SU-DHL-6 (cell line): ENCODE measurements around the gene DOCK9.
"Not testable (repeated sequence)": the region's sequence is repeated elsewhere in the genome, so short reads cannot be mapped to it uniquely, and the experiment has no call there.

Experiments
- H2AFZ ChIP-seq: fragments of 200-600 bp; sonication (generic); 2 replicates; pipeline ENCODE4 v1.6.1; 2014; ENCODE audit warnings: low read depth, mild to moderate bottlenecking, moderate library complexity, mixed read lengths, antibody characterized with exemption, low read length; ENCODE audit not compliant: severe bottlenecking
- H3F3A ChIP-seq: fragments of 200-600 bp; shearing (Covaris generic); 2 replicates; pipeline ENCODE4 v1.6.0; 2016; ENCODE audit warnings: antibody characterized with exemption, mild to moderate bottlenecking; ENCODE audit not compliant: insufficient read depth
- H3K27ac ChIP-seq: fragments of 200-600 bp; sonication (generic); 2 replicates; pipeline ENCODE4 v1.5.1; 2016; ENCODE audit warnings: low read depth, mild to moderate bottlenecking, low read length, moderate library complexity, mixed read lengths
- H3K27me3 ChIP-seq: fragments of 200-600 bp; sonication (generic), shearing (Covaris generic); 2 replicates; pipeline ENCODE4 v1.6.0; 2014; ENCODE audit warnings: mild to moderate bottlenecking, low read length
- H3K36me3 ChIP-seq: fragments of 200-600 bp; sonication (generic); 2 replicates; pipeline ENCODE4 v1.6.1; 2014; ENCODE audit warnings: mild to moderate bottlenecking, low read length, mixed read lengths
- H3K4me2 ChIP-seq: fragments of 300-600, 200-600 bp; shearing (Covaris generic), sonication (generic); 2 replicates; pipeline ENCODE4 v1.6.0; 2014; ENCODE audit warnings: low read length, low read depth, mild to moderate bottlenecking; ENCODE audit not compliant: poor library complexity, severe bottlenecking
- H3K4me3 ChIP-seq: fragments of 200-600 bp; sonication (generic); 2 replicates; pipeline ENCODE4 v1.5.1; 2014; ENCODE audit warnings: antibody characterized with exemption, low read length, mild to moderate bottlenecking, mixed read lengths; ENCODE audit not compliant: insufficient read depth, poor library complexity, severe bottlenecking
- H3K79me2 ChIP-seq: fragments of 200-600 bp; sonication (generic); 2 replicates; pipeline ENCODE4 v1.6.1; 2014; ENCODE audit warnings: mild to moderate bottlenecking, low read length, moderate library complexity; ENCODE audit not compliant: insufficient read depth
- H3K9ac ChIP-seq: fragments of 200-600 bp; sonication (generic); 2 replicates; pipeline ENCODE4 v1.7.0; 2014; ENCODE audit warnings: mild to moderate bottlenecking, low read length
- H3K9me2 ChIP-seq: fragments of 200-600 bp; sonication (generic); replicated peaks from 2 replicates; pipeline ENCODE4 v1.6.1; 2014; ENCODE audit warnings: low read length; ENCODE audit not compliant: insufficient read depth
- H3K9me3 ChIP-seq: fragments of 200-600 bp; sonication (generic); 2 replicates; pipeline ENCODE4 v1.6.1; 2014; ENCODE audit warnings: low read length, mixed read lengths; ENCODE audit not compliant: insufficient read depth
- H4K20me1 ChIP-seq: fragments of 200-600 bp; sonication (generic); 2 replicates; pipeline ENCODE4 v1.6.1; 2014; ENCODE audit warnings: low read depth, mild to moderate bottlenecking, antibody characterized with exemption, low read length, moderate library complexity, mixed read lengths
- EZH2phosphoT487 ChIP-seq: fragments of 200-600 bp; sonication (generic), shearing (Covaris generic); conservative IDR thresholded peaks from 2 replicates; pipeline ENCODE4 v1.6.1; 2018; ENCODE audit warnings: mild to moderate bottlenecking, antibody characterized with exemption, low read length, moderate library complexity, mixed read lengths
- TF ChIP-seq, protein P1 (sequence below): fragments of 200-600 bp; sonication (generic); IDR thresholded peaks from one replicate; pipeline ENCODE4 v1.5.1; 2017; ENCODE audit warnings: antibody characterized with exemption, mild to moderate bottlenecking, low read length, moderate library complexity; ENCODE audit not compliant: insufficient read depth, poor library complexity, severe bottlenecking

Gene DOCK9

DNA sequence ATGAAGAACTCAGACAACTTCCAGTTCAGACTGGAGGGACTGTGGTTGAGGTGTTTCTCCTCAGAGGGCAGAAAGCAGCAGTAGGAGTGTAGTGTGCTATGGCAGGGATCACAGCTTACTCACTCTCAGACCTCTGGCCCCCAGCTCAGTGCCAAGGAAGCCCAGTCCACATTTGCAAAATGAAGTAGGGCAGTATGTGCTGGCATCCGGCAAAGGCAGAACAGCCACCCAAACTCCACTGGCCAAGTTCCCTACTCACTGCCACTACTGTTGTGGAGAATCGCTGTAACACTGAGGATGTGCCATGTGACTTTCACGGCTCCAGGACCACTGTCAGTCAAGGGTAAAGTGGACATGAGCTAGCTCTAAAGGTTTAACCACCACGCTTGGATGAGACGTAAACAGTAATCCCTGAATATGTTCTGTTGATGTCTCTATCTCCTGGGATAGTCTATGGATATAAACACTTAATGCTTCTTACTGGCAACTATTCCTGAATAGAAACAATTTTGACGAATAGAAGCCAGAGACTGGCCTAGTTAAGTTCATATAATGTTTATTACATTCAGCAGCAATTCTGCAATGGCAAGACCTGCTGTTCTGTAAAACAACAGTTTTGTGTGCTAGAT is 158.4 kb downstream of the DOCK9 start:
- H3K36me3 ChIP-seq: no peaks in the 10 kb centered on the region
- no peak overlapping the region for H3K9ac ChIP-seq
- H3K9me2 ChIP-seq: no peaks in the 10 kb centered on the region
- H3F3A ChIP-seq: no peaks in the 10 kb centered on the region
- H3K27ac ChIP-seq: no peak overlapping the region
- H3K27me3 ChIP-seq: no peaks in the 10 kb centered on the region
- H2AFZ ChIP-seq: no peak overlapping the region
- no peaks in the 10 kb centered on the region for H3K9me3 ChIP-seq
- H3K4me2 ChIP-seq: no peak overlapping the region
- H3K4me3 ChIP-seq: no peak overlapping the region
- TF ChIP-seq EZH2phosphoT487: no peak
- TF ChIP-seq, protein P1, sequence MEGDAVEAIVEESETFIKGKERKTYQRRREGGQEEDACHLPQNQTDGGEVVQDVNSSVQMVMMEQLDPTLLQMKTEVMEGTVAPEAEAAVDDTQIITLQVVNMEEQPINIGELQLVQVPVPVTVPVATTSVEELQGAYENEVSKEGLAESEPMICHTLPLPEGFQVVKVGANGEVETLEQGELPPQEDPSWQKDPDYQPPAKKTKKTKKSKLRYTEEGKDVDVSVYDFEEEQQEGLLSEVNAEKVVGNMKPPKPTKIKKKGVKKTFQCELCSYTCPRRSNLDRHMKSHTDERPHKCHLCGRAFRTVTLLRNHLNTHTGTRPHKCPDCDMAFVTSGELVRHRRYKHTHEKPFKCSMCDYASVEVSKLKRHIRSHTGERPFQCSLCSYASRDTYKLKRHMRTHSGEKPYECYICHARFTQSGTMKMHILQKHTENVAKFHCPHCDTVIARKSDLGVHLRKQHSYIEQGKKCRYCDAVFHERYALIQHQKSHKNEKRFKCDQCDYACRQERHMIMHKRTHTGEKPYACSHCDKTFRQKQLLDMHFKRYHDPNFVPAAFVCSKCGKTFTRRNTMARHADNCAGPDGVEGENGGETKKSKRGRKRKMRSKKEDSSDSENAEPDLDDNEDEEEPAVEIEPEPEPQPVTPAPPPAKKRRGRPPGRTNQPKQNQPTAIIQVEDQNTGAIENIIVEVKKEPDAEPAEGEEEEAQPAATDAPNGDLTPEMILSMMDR: no peak
- no peaks in the 10 kb centered on the region for H4K20me1 ChIP-seq
- H3K79me2 ChIP-seq: no peaks in the 10 kb centered on the region

DNA sequence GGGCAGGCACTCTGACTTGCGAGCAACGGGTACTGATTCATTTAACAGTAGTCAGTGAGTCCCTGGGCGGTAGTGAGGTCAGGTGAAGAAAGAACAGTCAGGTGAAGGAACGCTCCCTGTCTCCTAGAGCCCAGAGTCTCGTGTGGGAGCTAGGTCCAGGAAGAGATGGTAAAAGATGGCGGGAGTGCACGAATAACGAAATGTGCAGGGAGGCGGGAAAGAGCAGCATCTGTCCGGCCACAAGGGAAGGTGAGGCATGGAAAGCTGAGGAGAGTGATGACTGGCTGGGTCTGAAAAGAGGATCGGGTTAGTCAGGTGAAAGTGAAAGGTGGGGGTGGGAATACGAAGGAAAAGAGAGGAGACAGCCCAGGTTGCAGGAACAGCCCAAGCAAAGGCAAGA is 161.5 kb downstream of the DOCK9 start:
- H3K9ac ChIP-seq: no peak overlapping the region
- no peak overlapping the region for H3K27ac ChIP-seq
- H3K36me3 ChIP-seq: no peaks in the 10 kb centered on the region
- no peaks in the 10 kb centered on the region for H3K79me2 ChIP-seq
- TF ChIP-seq, protein P1: no peak
- TF ChIP-seq EZH2phosphoT487: no peak
- no peak overlapping the region for H3K4me2 ChIP-seq
- no peaks in the 10 kb centered on the region for H3K9me2 ChIP-seq
- H3K4me3 ChIP-seq: no peak overlapping the region
- no peak overlapping the region for H2AFZ ChIP-seq
- no peaks in the 10 kb centered on the region for H3K9me3 ChIP-seq
- no peaks in the 10 kb centered on the region for H3F3A ChIP-seq
- H3K27me3 ChIP-seq: no peaks in the 10 kb centered on the region
- H4K20me1 ChIP-seq: no peaks in the 10 kb centered on the region

DNA sequence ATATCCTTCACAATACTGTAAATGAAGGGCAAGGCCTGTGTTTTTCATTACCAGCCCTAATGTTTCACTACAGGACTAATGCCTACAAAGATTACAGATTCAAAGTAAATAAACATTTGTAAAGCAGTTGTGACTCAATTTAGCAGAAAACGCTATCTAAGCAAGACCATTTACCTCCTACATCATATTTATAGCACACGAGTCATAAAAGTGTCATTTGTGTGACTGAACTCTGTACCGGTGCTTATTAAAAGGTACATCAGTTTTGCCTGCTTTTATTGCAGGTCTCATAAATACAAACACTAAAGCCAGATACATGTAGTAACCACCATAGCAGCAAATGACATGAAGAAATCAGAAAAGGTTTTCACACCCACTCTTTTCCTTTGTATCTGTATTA is 163.9 kb downstream of the DOCK9 start:
- H3K27ac ChIP-seq: no peak overlapping the region
- no peak overlapping the region for H3K4me2 ChIP-seq
- H3K36me3 ChIP-seq: no peaks in the 10 kb centered on the region
- no peak overlapping the region for H3K4me3 ChIP-seq
- no peaks in the 10 kb centered on the region for H4K20me1 ChIP-seq
- H3K9ac ChIP-seq: no peak overlapping the region
- no peak for TF ChIP-seq EZH2phosphoT487
- TF ChIP-seq, protein P1: no peak
- H3F3A ChIP-seq: no peaks in the 10 kb centered on the region
- H3K79me2 ChIP-seq: no peaks in the 10 kb centered on the region
- no peaks in the 10 kb centered on the region for H3K9me3 ChIP-seq
- no peak overlapping the region for H2AFZ ChIP-seq
- no peaks in the 10 kb centered on the region for H3K27me3 ChIP-seq
- H3K9me2 ChIP-seq: no peaks in the 10 kb centered on the region

DNA sequence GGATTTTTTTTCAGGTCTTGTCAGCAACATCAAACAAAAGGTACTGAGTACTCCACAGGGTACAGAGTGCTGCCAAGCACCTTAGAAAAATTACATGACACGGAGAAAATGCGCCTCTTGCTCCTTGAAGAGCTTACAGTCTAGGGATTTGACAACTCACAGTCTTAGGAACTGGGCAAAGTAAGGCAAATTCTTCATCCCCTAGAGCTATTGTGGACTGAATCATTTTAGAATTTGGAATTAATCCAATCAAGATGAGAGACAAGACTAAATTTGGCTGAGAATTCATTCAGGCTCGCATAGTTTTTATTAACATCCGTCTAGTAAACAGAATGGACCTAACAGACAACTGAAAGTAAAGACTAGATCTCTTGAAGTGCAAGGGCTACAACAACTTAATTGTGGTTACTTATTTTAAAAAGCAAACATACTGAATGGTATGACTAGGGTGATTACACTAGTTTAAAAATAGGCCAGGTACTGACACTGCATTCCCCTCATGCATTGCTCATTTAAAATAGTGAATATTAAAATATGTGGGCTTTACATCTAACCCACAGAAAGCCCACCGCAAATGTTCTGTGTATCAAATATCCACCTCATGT is 165.6 kb downstream of the DOCK9 start:
- H4K20me1 ChIP-seq, H3K36me3 ChIP-seq, H3K9me3 ChIP-seq, H3K27me3 ChIP-seq, H3K9ac ChIP-seq, H2AFZ ChIP-seq, H3K4me2 ChIP-seq, H3K27ac ChIP-seq, H3K9me2 ChIP-seq, H3K79me2 ChIP-seq, H3K4me3 ChIP-seq, H3F3A ChIP-seq: not testable (repeated sequence)
